Breast epithelium (tissue), 3 donors: ENCODE measurements around the gene RPUSD2.

Source experiments
- CTCF ChIP-seq, 3 donors: fragments of 450-650 bp; IDR thresholded peaks; one replicate each; pipeline ENCODE4 v1.5.1; 2016 to 2017; ENCODE audit warnings: antibody characterized with exemption in 3 of 3, mild to moderate bottlenecking in 3 of 3, moderate library complexity in 3 of 3
- POLR2A ChIP-seq: fragments of 450-650 bp; IDR thresholded peaks from one replicate; pipeline ENCODE4 v1.6.1; 2016; ENCODE audit warnings: antibody characterized with exemption, mild to moderate bottlenecking, moderate library complexity

- no peak for TF ChIP-seq POLR2A
- TF ChIP-seq CTCF (IDR thresholded peaks at IDR 0.05): no peak
Measured at GRCh38 chr15:40550341-40551037, 18.6 kb upstream of the RPUSD2 start.
